Cardiac fibroblast (primary cell): ENCODE data around the gene MYH14.

Experiments used
- DNase-seq, 2 donors: peaks; one replicate each; pipeline versions ENCODE4 v3.0.0 to v3.0.0-alpha.2; 2010; ENCODE audit warnings: low read depth in 2 of 2
- H3K4me3 ChIP-seq, 2 donors: replicated peaks in 1 of 2; 1 replicate in 1 of 2; 2 replicates in 1 of 2; pipeline ENCODE4 v1.5.1; 2011; ENCODE audit warnings: low read depth in 2 of 2, low read length in 2 of 2, mild to moderate bottlenecking in 2 of 2, moderate library complexity in 1 of 2
- TF ChIP-seq, protein P1 (sequence below): IDR thresholded peaks from one replicate; pipeline ENCODE4 v1.5.1; 2011; ENCODE audit warnings: low read depth, mild to moderate bottlenecking, low read length, inconsistent platforms

The MYH14 gene

GRCh38 chr19:50203281-50204080, at the start of gene MYH14:
TSS of gene MYH14 (plus strand) at chr19:50203622. CDS start at chr19:50210366, 6,744 bp downstream.
- TF ChIP-seq, protein P1, sequence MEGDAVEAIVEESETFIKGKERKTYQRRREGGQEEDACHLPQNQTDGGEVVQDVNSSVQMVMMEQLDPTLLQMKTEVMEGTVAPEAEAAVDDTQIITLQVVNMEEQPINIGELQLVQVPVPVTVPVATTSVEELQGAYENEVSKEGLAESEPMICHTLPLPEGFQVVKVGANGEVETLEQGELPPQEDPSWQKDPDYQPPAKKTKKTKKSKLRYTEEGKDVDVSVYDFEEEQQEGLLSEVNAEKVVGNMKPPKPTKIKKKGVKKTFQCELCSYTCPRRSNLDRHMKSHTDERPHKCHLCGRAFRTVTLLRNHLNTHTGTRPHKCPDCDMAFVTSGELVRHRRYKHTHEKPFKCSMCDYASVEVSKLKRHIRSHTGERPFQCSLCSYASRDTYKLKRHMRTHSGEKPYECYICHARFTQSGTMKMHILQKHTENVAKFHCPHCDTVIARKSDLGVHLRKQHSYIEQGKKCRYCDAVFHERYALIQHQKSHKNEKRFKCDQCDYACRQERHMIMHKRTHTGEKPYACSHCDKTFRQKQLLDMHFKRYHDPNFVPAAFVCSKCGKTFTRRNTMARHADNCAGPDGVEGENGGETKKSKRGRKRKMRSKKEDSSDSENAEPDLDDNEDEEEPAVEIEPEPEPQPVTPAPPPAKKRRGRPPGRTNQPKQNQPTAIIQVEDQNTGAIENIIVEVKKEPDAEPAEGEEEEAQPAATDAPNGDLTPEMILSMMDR: no peak
- peak; percentile 30 for DNase-seq
- no peak within 1 kb of the TSS for H3K4me3 ChIP-seq

DNA sequence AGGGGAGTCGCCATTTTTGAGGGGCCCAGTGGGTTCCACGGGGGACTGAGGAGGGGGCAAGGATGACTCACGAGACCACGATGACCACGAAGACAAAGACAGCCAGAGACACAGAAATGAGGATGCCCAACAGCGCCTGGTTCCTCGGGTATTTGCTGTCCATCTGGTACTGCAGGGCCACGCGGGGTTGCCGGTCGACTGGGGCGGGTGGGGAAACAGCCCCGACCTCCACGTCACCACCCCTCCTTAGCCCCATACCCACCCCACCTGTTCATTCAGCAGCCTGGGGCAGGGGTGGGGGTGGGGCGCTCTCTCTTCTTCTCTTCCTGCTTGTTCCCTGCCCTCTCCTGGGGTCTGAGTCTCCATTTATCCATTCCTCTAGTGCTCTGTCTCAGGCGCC, 48.9 kb upstream of the MYH14 start:
- H3K4me3 ChIP-seq: no peak overlapping the region
- DNase-seq: no peak
- TF ChIP-seq, protein P1: no peak

- H3K4me3 ChIP-seq: no peak overlapping the region
- DNase-seq: no peak
- TF ChIP-seq, protein P1: no peak
These were observed 47.8 kb upstream of the MYH14 start for GRCh38 chr19:50155520-50156109.

DNA sequence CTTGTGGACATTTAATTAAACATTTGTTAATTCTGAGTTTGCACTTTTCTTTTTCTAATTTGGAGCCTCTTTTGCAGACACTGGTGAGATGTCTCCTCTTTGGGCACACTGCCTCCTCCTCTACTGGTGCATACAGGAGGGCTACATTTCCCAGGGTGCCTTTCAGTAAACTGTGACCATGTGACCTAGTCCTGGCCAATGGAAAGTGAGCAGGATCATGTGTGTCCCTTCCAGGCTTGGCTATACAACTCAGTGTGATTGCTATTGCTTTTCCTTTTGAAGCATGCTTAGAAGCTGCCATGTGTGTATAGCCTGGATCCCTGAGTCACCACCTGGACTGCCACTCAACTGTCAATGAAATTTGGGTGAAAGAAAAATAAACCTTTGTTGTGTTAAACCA, 44.8 kb upstream of the MYH14 start:
- no peak for DNase-seq
- TF ChIP-seq, protein P1: no peak
- no peak overlapping the region for H3K4me3 ChIP-seq

- no peak for DNase-seq
- TF ChIP-seq, protein P1: no peak
- no peak overlapping the region for H3K4me3 ChIP-seq
These were observed 44.3 kb upstream of the MYH14 start for GRCh38 chr19:50159078-50159477.

- DNase-seq: no peak
- H3K4me3 ChIP-seq: no peak within 1 kb of the TSS
- TF ChIP-seq, protein P1: no peak
These were observed 40.4 kb upstream of the MYH14 start, which contains the start of gene IZUMO2 for GRCh38 chr19:50162988-50163387. TSS of gene IZUMO2 (minus strand) at chr19:50163281. CDS start at chr19:50163194, 87 bp downstream.
